Neuronal stem cell (in vitro differentiated cells): ENCODE measurements around the gene ANKRD44.

Source experiments
- DNase-seq: peaks from one replicate; pipeline ENCODE4 v3.0.0-alpha.2; 2013; ENCODE audit warnings: low spot score
- H2AFZ ChIP-seq: one replicate; pipeline ENCODE4 v1.6.1; 2013; ENCODE audit warnings: mild to moderate bottlenecking, low read length, inconsistent platforms
- H2AK5ac ChIP-seq: 2 replicates; pipeline ENCODE4 v1.6.1; 2013; ENCODE audit warnings: low read depth, mild to moderate bottlenecking, inconsistent platforms, low read length, moderate library complexity, mixed read lengths
- H2BK120ac ChIP-seq: 2 replicates; pipeline ENCODE4 v1.6.1; 2013; ENCODE audit warnings: low read depth, mild to moderate bottlenecking, inconsistent platforms, low read length, moderate library complexity, mixed read lengths
- H2BK12ac ChIP-seq: one replicate; pipeline ENCODE4 v1.6.1; 2013; ENCODE audit warnings: low read length, inconsistent platforms
- H2BK15ac ChIP-seq: 2 replicates; pipeline ENCODE4 v1.6.1; 2013; ENCODE audit warnings: mild to moderate bottlenecking, low read length, inconsistent platforms, mixed read lengths
- H2BK5ac ChIP-seq: one replicate; pipeline ENCODE4 v1.6.1; 2013; ENCODE audit warnings: inconsistent platforms, mild to moderate bottlenecking, low read length, moderate library complexity
- H3K14ac ChIP-seq: one replicate; pipeline ENCODE4 v1.6.1; 2013; ENCODE audit warnings: low read length, inconsistent platforms
- H3K18ac ChIP-seq: 2 replicates; pipeline ENCODE4 v1.6.1; 2013; ENCODE audit warnings: low read length, inconsistent platforms
- H3K23ac ChIP-seq: 2 replicates; pipeline ENCODE4 v1.6.1; 2013; ENCODE audit warnings: low read depth, mild to moderate bottlenecking, mixed read lengths, low read length, inconsistent platforms; ENCODE audit not compliant: poor library complexity
- H3K27ac ChIP-seq: replicated peaks from 3 replicates; pipeline ENCODE4 v1.5.1; 2013; ENCODE audit warnings: low read length, inconsistent platforms
- H3K27me3 ChIP-seq, 3 experiments: 2 replicates each; pipeline ENCODE4 v1.6.1; 2013; ENCODE audit warnings: low read length in 3 of 3, mild to moderate bottlenecking in 2 of 3, inconsistent platforms in 1 of 3, low read depth in 1 of 3, mixed read lengths in 1 of 3, moderate library complexity in 1 of 3; ENCODE audit not compliant: control insufficient read depth in 3 of 3, insufficient read depth in 3 of 3
- H3K36me3 ChIP-seq, 2 donors: replicated peaks in 1 of 2; 2 replicates each; pipeline ENCODE4 v1.6.1; 2013; ENCODE audit warnings: low read length in 2 of 2; ENCODE audit not compliant: control insufficient read depth in 2 of 2, insufficient read depth in 2 of 2
- H3K4ac ChIP-seq: 2 replicates; pipeline ENCODE4 v1.6.1; 2013; ENCODE audit warnings: inconsistent platforms, mild to moderate bottlenecking, low read length, moderate library complexity
- H3K4me1 ChIP-seq, 2 donors: 1 replicate in 1 of 2; 2 replicates in 1 of 2; pipeline ENCODE4 v1.6.1; 2013; ENCODE audit warnings: low read length in 2 of 2, low read depth in 1 of 2; ENCODE audit not compliant: control insufficient read depth in 2 of 2, insufficient read depth in 1 of 2
- H3K4me2 ChIP-seq: one replicate; pipeline ENCODE4 v1.6.1; 2013; ENCODE audit warnings: mild to moderate bottlenecking, low read length, inconsistent platforms; ENCODE audit not compliant: insufficient read depth, poor library complexity, severe bottlenecking
- H3K4me3 ChIP-seq, 2 donors: 2 replicates each; pipeline ENCODE4 v1.5.1; 2013; ENCODE audit warnings: low read length in 2 of 2, mild to moderate bottlenecking in 2 of 2, inconsistent platforms in 1 of 2, moderate library complexity in 1 of 2
- H3K79me1 ChIP-seq: one replicate; pipeline ENCODE4 v1.6.1; 2013; ENCODE audit warnings: low read depth, mild to moderate bottlenecking, inconsistent platforms, low read length, moderate library complexity
- H3K9ac ChIP-seq: one replicate; pipeline ENCODE4 v1.6.1; 2013; ENCODE audit warnings: mild to moderate bottlenecking, low read depth, low read length, inconsistent platforms; ENCODE audit not compliant: poor library complexity
- H3K9me3 ChIP-seq, 2 donors: replicated peaks in 1 of 2; 2 replicates each; pipeline versions ENCODE3 to v1.6.1; 2013; ENCODE audit warnings: low read length in 2 of 2, mild to moderate bottlenecking in 2 of 2, inconsistent platforms in 1 of 2, low read depth in 1 of 2, mixed read lengths in 1 of 2, moderate library complexity in 1 of 2; ENCODE audit not compliant: control insufficient read depth in 2 of 2, insufficient read depth in 1 of 2
- H4K8ac ChIP-seq: one replicate; pipeline ENCODE4 v1.6.1; 2013; ENCODE audit warnings: low read depth, mild to moderate bottlenecking, inconsistent platforms, low read length, moderate library complexity
- H4K91ac ChIP-seq: one replicate; pipeline ENCODE4 v1.6.1; 2013; ENCODE audit warnings: low read length, low read depth, mild to moderate bottlenecking, inconsistent platforms; ENCODE audit not compliant: poor library complexity
- WGBS, 2 donors: extraction: QIAGEN DNeasy Blood & Tissue Kit; methylation state at CpG; one replicate each; pipeline ENCODE4 v1.1.7; 2013; ENCODE audit warnings: missing lambda C conversion rate in 2 of 2, mixed read lengths in 1 of 2; ENCODE audit not compliant: insufficient read length in 2 of 2, insufficient replicate concordance in 1 of 2; ENCODE audit errors: extremely low coverage in 2 of 2; 5-methylcytosine and 5-hydroxymethylcytosine counted together

ANKRD44 gene

DNA sequence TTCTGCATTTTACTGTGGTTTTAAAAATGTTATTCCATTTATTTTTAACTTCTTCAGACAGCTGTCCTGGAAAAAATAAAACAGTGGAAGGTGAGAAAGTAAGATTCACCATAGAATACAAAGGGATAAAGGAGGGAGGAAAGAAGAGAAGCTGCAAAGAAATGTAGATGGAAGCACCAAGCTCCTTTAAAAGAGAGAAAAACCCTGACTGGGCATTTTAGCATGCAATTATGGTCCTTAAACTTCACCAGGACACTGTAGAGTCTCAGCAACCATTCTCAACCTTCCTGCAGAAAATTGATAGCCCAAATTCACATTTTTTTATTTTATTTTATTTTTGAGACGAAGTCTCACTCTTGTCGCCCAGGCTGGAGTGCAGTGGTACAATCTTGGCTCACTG, 11.6 kb upstream of the ANKRD44 start:
- Histone ChIP-seq H3K36me3 (no peaks in the 10 kb centered on the region), H3K4me1 (peaks cover 0 to 2% of the 10 kb centered on the region in 2 donors), H3K4me2 (no peak overlapping the region), H3K4me3 (no peak overlapping the region), H4K8ac (no peak overlapping the region), H3K23ac (no peak overlapping the region), H3K27me3 (peaks cover 0 to 14% (median 0%) of the 10 kb centered on the region in 3 experiments), H2BK120ac (no peak overlapping the region), H4K91ac (no peak overlapping the region), H2BK15ac (no peak overlapping the region), H3K9me3 (peaks cover 0 to 2% of the 10 kb centered on the region in 2 donors), H3K18ac (no peak overlapping the region), H2BK5ac (no peak overlapping the region), H3K27ac (no peak overlapping the region), H3K14ac (no peak overlapping the region), H3K4ac (no peak overlapping the region), H3K9ac (no peak overlapping the region), H2BK12ac (no peak overlapping the region), H3K79me1 (no peaks in the 10 kb centered on the region), H2AFZ (no peak overlapping the region), H2AK5ac (no peak overlapping the region)
- no CpG with 5 or more reads among the region's 2 CpGs for WGBS, 2 donors
- DNase-seq, result no peak

DNA sequence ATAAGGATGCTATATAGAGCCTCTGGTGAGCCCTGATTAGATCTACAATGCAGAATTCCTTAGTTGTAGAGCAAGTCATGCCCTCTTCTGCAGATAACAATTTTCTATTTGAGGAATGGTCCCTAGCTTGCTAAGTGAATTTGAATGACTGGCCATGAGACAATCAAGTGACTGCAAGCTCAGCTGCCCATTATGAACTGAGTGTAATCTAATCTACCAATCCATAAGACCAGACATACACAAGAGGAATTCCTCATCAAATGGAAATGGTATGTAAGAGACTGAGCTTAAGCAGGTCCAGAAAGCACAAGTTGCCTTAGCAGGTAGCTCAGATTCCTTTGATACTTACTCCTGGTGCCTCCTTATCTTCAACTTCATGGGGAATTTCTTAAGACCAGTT, 4.8 kb upstream of the ANKRD44 start:
- DNase-seq, result no peak
- Histone ChIP-seq H3K14ac (no peak overlapping the region), H3K18ac (no peak overlapping the region), H3K23ac (no peak overlapping the region), H2BK120ac (no peak overlapping the region), H3K36me3 (no peaks in the 10 kb centered on the region), H4K91ac (no peak overlapping the region), H3K4me3 (no peak overlapping the region), H3K27me3 (peaks cover 0 to 46% (median 9%) of the 10 kb centered on the region in 3 experiments), H2AFZ (no peak overlapping the region), H3K4me2 (no peak overlapping the region), H3K4me1 (no peaks in the 10 kb centered on the region), H2BK15ac (no peak overlapping the region), H3K9ac (no peak overlapping the region), H3K9me3 (peaks cover 0 to 2% of the 10 kb centered on the region in 2 donors), H3K4ac (no peak overlapping the region), H2AK5ac (no peak overlapping the region), H3K27ac (no peak overlapping the region), H4K8ac (no peak overlapping the region), H3K79me1 (no peaks in the 10 kb centered on the region), H2BK12ac (no peak overlapping the region), H2BK5ac (no peak overlapping the region)

DNA sequence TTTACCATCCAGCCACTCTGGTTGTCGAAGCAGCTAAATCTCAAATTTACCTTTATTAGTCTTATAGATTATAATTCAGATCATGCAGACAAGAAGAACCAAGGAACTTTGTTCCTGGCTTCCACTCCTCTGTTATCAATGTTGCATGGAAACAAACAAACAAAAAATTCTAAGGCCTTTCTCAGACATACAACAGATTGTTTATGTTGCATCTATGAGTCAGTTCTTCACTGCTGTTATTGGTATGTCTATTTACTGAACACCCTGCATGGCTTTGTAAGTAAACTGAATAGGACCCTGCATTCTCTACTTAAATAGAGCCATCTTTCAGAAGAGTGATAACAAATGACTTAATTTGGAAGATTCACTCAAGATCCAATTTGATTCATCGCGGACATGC, 1.6 kb upstream of the ANKRD44 start:
- Histone ChIP-seq H2BK12ac (no peak overlapping the region), H3K4me2 (no peak overlapping the region), H3K9ac (no peak overlapping the region), H2BK120ac (no peak overlapping the region), H3K27ac (no peak overlapping the region), H2BK15ac (no peak overlapping the region), H3K23ac (no peak overlapping the region), H3K79me1 (no peaks in the 10 kb centered on the region), H3K14ac (no peak overlapping the region), H4K91ac (no peak overlapping the region), H2BK5ac (no peak overlapping the region), H3K4me1 (peaks cover 0 to 3% of the 10 kb centered on the region in 2 donors), H3K36me3 (no peaks in the 10 kb centered on the region), H2AK5ac (no peak overlapping the region), H3K18ac (no peak overlapping the region), H3K27me3 (peaks cover 0 to 71% (median 16%) of the 10 kb centered on the region in 3 experiments), H3K4me3 (no peak overlapping the region), H2AFZ (peak overlapping the region; percentile 99), H3K4ac (no peak overlapping the region), H3K9me3 (no peaks in the 10 kb centered on the region), H4K8ac (no peak overlapping the region)
- no peak for DNase-seq
- no CpG with 5 or more reads among the region's 3 CpGs for WGBS, 2 donors

DNA sequence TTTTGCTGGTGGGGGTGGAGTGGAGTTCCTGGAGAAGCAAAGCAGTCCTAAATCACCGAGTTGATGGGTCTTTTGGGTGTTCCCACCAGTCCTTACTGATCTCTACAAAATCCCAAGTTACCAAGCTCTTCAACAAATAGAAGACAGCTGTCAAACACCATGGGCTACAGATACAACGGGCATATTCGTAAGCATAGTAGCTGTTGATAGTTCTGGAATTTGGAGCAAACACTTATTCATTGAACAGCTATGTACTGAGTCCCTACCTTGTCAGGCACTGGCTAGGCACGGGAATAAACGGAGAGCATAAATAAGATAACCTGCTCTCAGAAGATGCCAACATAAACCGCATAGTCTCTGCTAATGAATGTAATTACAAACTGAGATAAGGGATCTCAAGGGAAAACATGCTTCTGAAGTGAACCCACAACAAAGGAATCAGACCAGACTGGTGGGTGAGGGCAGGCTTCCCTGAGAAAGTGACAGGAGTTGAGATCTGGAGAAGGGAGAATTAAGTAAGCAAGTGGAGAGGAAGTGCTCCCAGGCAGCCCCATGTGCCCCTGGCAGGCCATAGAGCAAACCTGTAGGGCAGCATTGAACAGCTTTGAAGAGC, 947 bp upstream of the ANKRD44 start:
- WGBS, 2 donors, result no CpG with 5 or more reads among the region's 6 CpGs

More for the DNA sequence above, 947 bp upstream of the ANKRD44 start:
- Histone ChIP-seq H2BK120ac (no peak overlapping the region), H3K27ac (no peak overlapping the region), H4K91ac (no peak overlapping the region), H3K14ac (no peak overlapping the region), H3K4me2 (no peak overlapping the region), H2BK15ac (no peak overlapping the region), H3K9ac (no peak overlapping the region), H3K4me3 (peak overlapping the region in 1 of 2 donors; percentile 69), H3K18ac (no peak overlapping the region), H3K27me3 (peaks cover 0 to 78% (median 16%) of the 10 kb centered on the region in 3 experiments), H3K9me3 (no peaks in the 10 kb centered on the region), H3K4me1 (peaks cover 0 to 3% of the 10 kb centered on the region in 2 donors), H2BK5ac (no peak overlapping the region), H2AK5ac (no peak overlapping the region), H3K79me1 (no peaks in the 10 kb centered on the region), H3K23ac (no peak overlapping the region), H2BK12ac (no peak overlapping the region), H3K4ac (no peak overlapping the region), H2AFZ (peak overlapping the region; percentile 99), H3K36me3 (no peaks in the 10 kb centered on the region), H4K8ac (peak overlapping the region; percentile 4)
- DNase-seq, result no peak
